HepG2 (cell line): ENCODE data around the gene RMI2. TPM values are rescaled to one million over a fixed set of nuclear protein-coding genes. Genes with fewer than 3 reads are reported as not detected.

Experiments used
- ATAC-seq: fragments of 200-7000 bp; cut with Tn5 transposase; 3 replicates; pipeline ENCODE4 v1.9.1; 2020; ENCODE audit warnings: mild to moderate bottlenecking, moderate library complexity
- BruUV-seq: library from RNA; stranded (reverse); fragments of 400-500 nt; replicated peaks from 2 replicates; lab custom pipeline; 2021; lab: Mats Ljungman, UMichigan
- CTCF ChIA-PET: fragments of 300-600 bp; formaldehyde crosslinking; extraction: SDS; loops from one replicate; lab custom pipeline; 2021; ENCODE audit warnings: low total read pairs, inconsistent platforms, low intra/inter-chr PET ratio; lab: Yijun Ruan, JAX
- POLR2A ChIA-PET: fragments of 350-600 bp; sonication (Branson Sonifier 250); formaldehyde crosslinking; loops from one replicate; lab custom pipeline; 2020; ENCODE audit warnings: antibody characterized with exemption, inconsistent platforms; lab: Yijun Ruan, JAX
- DNase-seq: peaks from one replicate; pipeline ENCODE4 v3.0.0-alpha.2; 2015; ENCODE audit warnings: low spot score
- FAIRE-seq: peaks from 3 replicates; lab custom pipeline; 2011; peaks lifted over from hg19 to GRCh38; lab: Jason Lieb, UNC
- H2AFZ ChIP-seq: one replicate; pipeline ENCODE4 v1.6.1; 2011; ENCODE audit warnings: low read length, inconsistent platforms
- H3K27ac ChIP-seq: fragments of 300-600 bp; 3 replicates; pipeline ENCODE4 v1.8.0; 2011; ENCODE audit warnings: mixed run types, mild to moderate bottlenecking, mixed read lengths, low read length, inconsistent platforms; ENCODE audit not compliant: insufficient read depth; ENCODE audit errors: extremely low read length
- H3K27me3 ChIP-seq, 2 experiments: fragments of 200-600 bp in 1 of 2; 2 replicates in 1 of 2; 3 replicates in 1 of 2; pipeline versions ENCODE4 v1.6.0 to v1.8.0; 2011; ENCODE audit warnings: low read length in 2 of 2, mild to moderate bottlenecking in 2 of 2, moderate library complexity in 2 of 2, inconsistent platforms in 1 of 2; ENCODE audit not compliant: insufficient read depth in 2 of 2, control insufficient read depth in 1 of 2
- H3K36me3 ChIP-seq, 2 experiments: fragments of 200-600 bp in 1 of 2; replicated peaks in 1 of 2; 2 replicates in 1 of 2; 3 replicates in 1 of 2; pipeline versions ENCODE4 v1.5.1 to v1.8.0; 2011; ENCODE audit warnings: low read length in 2 of 2, inconsistent platforms in 1 of 2; ENCODE audit not compliant: insufficient read depth in 2 of 2, control insufficient read depth in 1 of 2
- H3K4me1 ChIP-seq: 2 replicates; pipeline ENCODE4 v1.5.1; 2012; ENCODE audit warnings: low read length, inconsistent platforms; ENCODE audit not compliant: insufficient read depth
- H3K4me2 ChIP-seq: 2 replicates; pipeline ENCODE4 v1.6.0; 2011; ENCODE audit warnings: low read depth, low read length, inconsistent platforms
- H3K4me3 ChIP-seq, 3 experiments: fragments of 200-600 bp in 1 of 3; sonication (generic), shearing (Covaris generic) in 1 of 3; replicated peaks in 1 of 3; 2 replicates each; pipeline ENCODE4 v1.5.1; 2011 to 2016; ENCODE audit warnings: low read length in 3 of 3, inconsistent platforms in 2 of 3, low read depth in 2 of 3, mild to moderate bottlenecking in 2 of 3, control low read depth in 1 of 3, mixed read lengths in 1 of 3; ENCODE audit not compliant: insufficient read depth in 1 of 3
- H3K79me2 ChIP-seq: one replicate; pipeline ENCODE4 v1.6.1; 2011; ENCODE audit warnings: low read length, inconsistent platforms; ENCODE audit not compliant: insufficient read depth
- H3K9ac ChIP-seq: 2 replicates; pipeline ENCODE4 v1.6.0; 2011; ENCODE audit warnings: mild to moderate bottlenecking, low read depth, low read length, inconsistent platforms; ENCODE audit not compliant: insufficient read depth
- H3K9me3 ChIP-seq: 2 replicates; pipeline ENCODE4 v1.5.1; 2012; ENCODE audit warnings: mild to moderate bottlenecking, low read length
- H4K20me1 ChIP-seq: 2 replicates; pipeline ENCODE4 v1.6.0; 2011; ENCODE audit warnings: inconsistent platforms, mild to moderate bottlenecking, low read length, moderate library complexity; ENCODE audit not compliant: insufficient read depth
- AHR ChIP-seq: IDR thresholded peaks from 2 replicates; pipeline ENCODE4 v1.6.1; 2018; ENCODE audit warnings: missing genetic modification reagents, missing compliant biosample characterization
- ATM ChIP-seq: fragments of 450-650 bp; IDR thresholded peaks from 2 replicates; pipeline ENCODE4 v1.7.1; 2017; ENCODE audit warnings: mild to moderate bottlenecking, borderline replicate concordance
- BHLHE40 ChIP-seq: IDR thresholded peaks from 2 replicates; pipeline ENCODE4 v1.6.1; 2011; ENCODE audit warnings: low read length, improper control_type of control experiment
- CENPX ChIP-seq: sonication (generic); formaldehyde crosslinking; IDR thresholded peaks from 2 replicates; pipeline ENCODE4 v1.9.0; 2021; ENCODE audit warnings: mild to moderate bottlenecking, missing genetic modification reagents, moderate library complexity
- DNMT1 ChIP-seq: sonication (generic); formaldehyde crosslinking; IDR thresholded peaks from 2 replicates; pipeline ENCODE4 v1.5.1; 2020; ENCODE audit warnings: mild to moderate bottlenecking, missing genetic modification reagents
- DZIP1 ChIP-seq: sonication (generic); formaldehyde crosslinking; IDR thresholded peaks from 2 replicates; pipeline ENCODE4 v1.5.0; 2020; ENCODE audit warnings: mild to moderate bottlenecking, missing genetic modification reagents
- GABPA ChIP-seq, 2 experiments: IDR thresholded peaks; 2 replicates each; pipeline ENCODE4 v1.6.1; 2011 to 2016; ENCODE audit warnings: low read depth in 2 of 2, low read length in 1 of 2, missing biosample characterization in 1 of 2, missing genetic modification characterization in 1 of 2
- GFI1 ChIP-seq: sonication (generic); formaldehyde crosslinking; IDR thresholded peaks from 2 replicates; pipeline ENCODE4 v1.5.0; 2020; ENCODE audit warnings: missing genetic modification reagents, mild to moderate bottlenecking, borderline replicate concordance
- HOXA7 ChIP-seq: sonication (generic); formaldehyde crosslinking; IDR thresholded peaks from 2 replicates; pipeline ENCODE4 v1.8.1; 2022; ENCODE audit warnings: mild to moderate bottlenecking, missing genetic modification reagents, moderate library complexity
- KDM4B ChIP-seq: sonication (generic); formaldehyde crosslinking; IDR thresholded peaks from 2 replicates; pipeline ENCODE4 v1.4.0; 2020; ENCODE audit warnings: missing genetic modification reagents
- NONO ChIP-seq, 2 experiments: fragments of 450-650 bp in 1 of 2; sonication (generic) in 1 of 2; formaldehyde crosslinking in 1 of 2; IDR thresholded peaks in 1 of 2; conservative IDR thresholded peaks in 1 of 2; 2 replicates each; pipeline versions ENCODE4 v1.6.1 to v1.8.0; 2017 to 2022; ENCODE audit warnings: mild to moderate bottlenecking in 1 of 2, missing genetic modification reagents in 1 of 2, moderate library complexity in 1 of 2
- POGZ ChIP-seq: sonication (generic); formaldehyde crosslinking; IDR thresholded peaks from 2 replicates; pipeline ENCODE4 v1.4.0; 2020; ENCODE audit warnings: mild to moderate bottlenecking, missing genetic modification reagents
- RARG ChIP-seq: sonication (generic); formaldehyde crosslinking; IDR thresholded peaks from 2 replicates; pipeline ENCODE4 v1.4.0; 2020; ENCODE audit warnings: low read depth, mild to moderate bottlenecking, missing genetic modification reagents
- ZBTB10 ChIP-seq: sonication (generic); formaldehyde crosslinking; IDR thresholded peaks from 2 replicates; pipeline ENCODE4 v1.4.0; 2020; ENCODE audit warnings: missing genetic modification reagents, borderline replicate concordance
- ZBTB38 ChIP-seq: sonication (generic); formaldehyde crosslinking; IDR thresholded peaks from 2 replicates; pipeline ENCODE4 v1.5.1; 2020; ENCODE audit warnings: mild to moderate bottlenecking, missing genetic modification reagents
- ZNF24 ChIP-seq: fragments of 450-650 bp; IDR thresholded peaks from 2 replicates; pipeline ENCODE4 v1.6.1; 2017; ENCODE audit warnings: antibody characterized with exemption, mild to moderate bottlenecking
- ZNF337 ChIP-seq: sonication (generic); formaldehyde crosslinking; IDR thresholded peaks from 2 replicates; pipeline ENCODE4 v1.5.1; 2020; ENCODE audit warnings: missing genetic modification reagents, low read depth, mild to moderate bottlenecking, borderline replicate concordance
- ZNF33B ChIP-seq: sonication (generic); formaldehyde crosslinking; IDR thresholded peaks from 2 replicates; pipeline ENCODE4 v1.5.1; 2020; ENCODE audit warnings: mild to moderate bottlenecking, missing genetic modification reagents
- ZNF564 ChIP-seq: sonication (generic); formaldehyde crosslinking; IDR thresholded peaks from 2 replicates; pipeline ENCODE4 v1.8.1; 2023; ENCODE audit warnings: mild to moderate bottlenecking, missing genetic modification reagents
- ZNF629 ChIP-seq: sonication (generic); formaldehyde crosslinking; conservative IDR thresholded peaks from 2 replicates; pipeline ENCODE4 v1.5.0; 2020; ENCODE audit warnings: missing genetic modification reagents
- ZNF780A ChIP-seq: sonication (generic); formaldehyde crosslinking; IDR thresholded peaks from 2 replicates; pipeline ENCODE4 v1.8.0; 2022; ENCODE audit warnings: mild to moderate bottlenecking, missing genetic modification reagents, moderate library complexity
- WGBS: methylation state at CpG from one replicate; pipeline ENCODE4 v1.1.6; 2017; ENCODE audit warnings: low lambda C conversion rate; 5-methylcytosine and 5-hydroxymethylcytosine counted together
- in situ Hi-C: cut with HindIII; loops from 2 replicates; pipeline ENCODE4 v1.10.0; 2017; ENCODE audit warnings: low pct_unique_long_range_greater_than_20kb; ENCODE audit not compliant: extremely low pct_ligation_motif_present
- intact Hi-C: fragments of 100-400 bp; cut with micrococcal nuclease; formaldehyde crosslinking; loops from one replicate; pipeline ENCODE4 v1.10.0; 2022; ENCODE audit not compliant: unreplicated experiment
- polyA plus RNA-seq, 8 experiments: library from polyadenylated mRNA; depleted of rRNA in 3 of 8; stranded (reverse) in 7 of 8; unstranded in 1 of 8; fragments of >200 nt; fragmentation: Illumina TruSeq in 4 of 8; extraction: Trizol in 4 of 8; gene quantifications; 2 replicates each; pipeline versions ENCODE4 v1.2.1 to v1.2.3, GENCODE V29; 2011 to 2016; ENCODE audit warnings: low read depth in 4 of 8, missing spikeins in 1 of 8, mixed read lengths in 1 of 8; ENCODE audit not compliant: insufficient read depth in 1 of 8
- total RNA-seq, 5 experiments: library from RNA; depleted of rRNA; stranded (reverse); fragments of >200 nt; fragmentation: Illumina TruSeq; extraction: Trizol; gene quantifications; 2 replicates each; pipeline ENCODE4 v1.2.3, GENCODE V29; 2016; ENCODE audit warnings: low read depth in 1 of 5

The RMI2 gene
- total and polyA plus RNA-seq, 2 of the 13 experiments (the other 11 are each of a cell fraction or from before 2014, with no cell fraction given) = 24.5 to 55.7 TPM

- Histone ChIP-seq H3K4me1 (peaks cover 42% of the 10 kb centered on the region), H4K20me1 (no peaks in the 10 kb centered on the region), H3K36me3 (no peaks in the 10 kb centered on the region), H3K9me3 (no peaks in the 10 kb centered on the region), H3K27ac (no peak overlapping the region), H3K4me3 (no peak overlapping the region), H2AFZ (no peak overlapping the region), H3K79me2 (no peaks in the 10 kb centered on the region), H3K4me2 (peak overlapping the region; percentile 99), H3K27me3 (peaks cover 45 to 74% of the 10 kb centered on the region in 2 experiments), H3K9ac (no peak overlapping the region)
- in situ Hi-C loops (loop anchor here (10.0 kb wide), 1 partner anchor 319 kb away; no protein-coding TSS in a partner anchor), intact Hi-C loops (loop anchor here (1.0 to 5.0 kb wide), 5 partner anchors 9 to 431 kb away; no protein-coding TSS in a partner anchor)
- no peak for ATAC-seq
- CTCF ChIA-PET = interaction anchor here (0.8 to 2.2 kb wide), 6 partner anchors 9 to 319 kb away, joined by 3 to 19 read pairs (median 9); no protein-coding TSS in a partner anchor
- POLR2A ChIA-PET = interaction anchor here (0.6 to 2.2 kb wide), 11 partner anchors 9 to 416 kb away, joined by 3 to 11 read pairs (median 3); partner anchors contain the start of genes SOCS1 and TXNDC11
- FAIRE-seq = no peak
- no peak for DNase-seq
- 7% methylated on average over 3 of the region's 3 CpGs for WGBS
- BruUV-seq = no TSS peak
- TF ChIP-seq ZBTB10 (CRISPR knock-in tag) (0 out of 2 replicates have a peak, but pooled peaks have one; percentile 25), ZNF564 (CRISPR knock-in tag) (0 out of 2 replicates have a peak, but pooled peaks have one; percentile 9), ATM (no peak), KDM4B (CRISPR knock-in tag) (no peak), HOXA7 (CRISPR knock-in tag) (no peak), ZNF780A (CRISPR knock-in tag) (no peak), RARG (CRISPR knock-in tag) (no peak), CENPX (CRISPR knock-in tag) (no peak), POGZ (no peak), NONO (IDR thresholded peaks at IDR 0.05) (no peak), NONO (CRISPR knock-in tag; conservative IDR thresholded peaks at IDR 0.05) (peak; percentile 58; the same call in 1 of the 2 replicates), DZIP1 (CRISPR knock-in tag) (no peak), ZNF337 (0 out of 2 replicates have a peak, but pooled peaks have one; percentile 24), ZNF24 (no peak), GABPA (IDR thresholded peaks at IDR 0.05; ENCODE audit: low read depth, low read length) (no peak), GABPA (CRISPR knock-in tag; IDR thresholded peaks at IDR 0.05; ENCODE audit: low read depth) (no peak), ZNF629 (CRISPR knock-in tag) (0 out of 2 replicates have a peak, but pooled peaks have one; percentile 82), AHR (CRISPR knock-in tag) (no peak), BHLHE40 (no peak), GFI1 (no peak), ZNF33B (CRISPR knock-in tag) (no peak), DNMT1 (CRISPR knock-in tag) (no peak), ZBTB38 (no peak)
These were observed 50.6 kb downstream of the RMI2 start for GRCh38 chr16:11395949-11396240.
